Measurements from ENCODE around the gene MLLT1. TPM values are rescaled to one million over a fixed set of nuclear protein-coding genes. Genes with fewer than 3 reads are reported as not detected.

Gene MLLT1, protein sequence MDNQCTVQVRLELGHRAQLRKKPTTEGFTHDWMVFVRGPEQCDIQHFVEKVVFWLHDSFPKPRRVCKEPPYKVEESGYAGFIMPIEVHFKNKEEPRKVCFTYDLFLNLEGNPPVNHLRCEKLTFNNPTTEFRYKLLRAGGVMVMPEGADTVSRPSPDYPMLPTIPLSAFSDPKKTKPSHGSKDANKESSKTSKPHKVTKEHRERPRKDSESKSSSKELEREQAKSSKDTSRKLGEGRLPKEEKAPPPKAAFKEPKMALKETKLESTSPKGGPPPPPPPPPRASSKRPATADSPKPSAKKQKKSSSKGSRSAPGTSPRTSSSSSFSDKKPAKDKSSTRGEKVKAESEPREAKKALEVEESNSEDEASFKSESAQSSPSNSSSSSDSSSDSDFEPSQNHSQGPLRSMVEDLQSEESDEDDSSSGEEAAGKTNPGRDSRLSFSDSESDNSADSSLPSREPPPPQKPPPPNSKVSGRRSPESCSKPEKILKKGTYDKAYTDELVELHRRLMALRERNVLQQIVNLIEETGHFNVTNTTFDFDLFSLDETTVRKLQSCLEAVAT
- 20.4 and 44.3 TPM in 2 replicates for total RNA-seq

DNA sequence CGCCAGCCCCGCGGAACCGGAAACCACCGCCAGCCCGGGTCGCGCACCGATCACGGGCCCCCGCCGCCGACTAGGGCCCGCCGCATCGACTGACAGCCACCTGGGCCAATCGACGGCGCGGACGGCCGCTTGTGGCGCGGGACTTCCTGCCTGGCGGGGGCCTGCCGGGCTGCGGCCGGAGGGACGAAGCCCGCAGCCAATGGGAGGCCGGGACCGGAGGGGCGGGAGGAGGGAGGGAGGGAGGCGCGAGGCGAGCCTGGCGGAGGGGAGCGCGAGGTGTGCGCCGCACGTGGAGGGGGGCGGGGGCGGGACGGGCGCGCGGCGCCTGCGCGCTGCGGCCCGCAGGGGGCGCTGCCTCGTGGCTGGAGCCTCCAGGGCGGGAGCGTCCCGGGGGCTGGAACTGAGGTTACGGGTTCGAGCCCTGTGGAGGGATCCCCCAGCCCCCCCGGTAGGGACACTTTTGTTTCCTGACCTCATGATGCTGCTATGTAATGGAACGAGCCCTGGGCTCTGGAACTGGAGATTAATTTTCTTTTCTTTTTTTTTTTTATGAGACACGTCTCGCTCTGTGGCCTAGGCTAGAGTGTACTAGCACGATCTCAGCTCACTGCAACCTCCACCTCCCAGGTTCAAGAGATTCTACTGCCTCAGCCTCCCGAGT is at the start of gene MLLT1:
Gene MLLT1, minus strand, starts transcription at position 45 of the 661 bp plus-strand sequence. CDS start 191 bp downstream, outside the sequence.

Other genes starting within 250 kb of the MLLT1 start
- 2.5 and 3.5 TPM in 2 replicates for gene RFX2, start 169.5 kb downstream of the MLLT1 start, total RNA-seq
- not detected in 2 replicates for gene ACSBG2, start 144.3 kb downstream of the MLLT1 start, total RNA-seq
- not detected in 2 replicates for gene ACER1, start 53.6 kb upstream of the MLLT1 start, total RNA-seq
- gene CLPP, start 81.6 kb upstream of the MLLT1 start, total RNA-seq: 128 and 177 TPM in 2 replicates
- gene ALKBH7, start 92.8 kb upstream of the MLLT1 start, total RNA-seq: 67.6 and 91.1 TPM in 2 replicates
- gene PSPN, start 96.0 kb upstream of the MLLT1 start, total RNA-seq: 0.26 and 1.4 TPM in 2 replicates
- gene GTF2F1, start 113.2 kb upstream of the MLLT1 start, total RNA-seq: 37.9 and 71.2 TPM in 2 replicates
- 182 and 196 TPM in 2 replicates for gene KHSRP, start 144.8 kb upstream of the MLLT1 start, total RNA-seq
- not detected in 2 replicates for gene SLC25A41, start 153.8 kb upstream of the MLLT1 start, total RNA-seq
- 34.1 and 79.8 TPM in 2 replicates for gene SLC25A23, start 179.8 kb upstream of the MLLT1 start, total RNA-seq
- 1.7 TPM in 1 of 2 replicates, not detected in the other for gene CRB3, start 184.3 kb upstream of the MLLT1 start, total RNA-seq
- not detected in 2 replicates for gene DENND1C, start 201.8 kb upstream of the MLLT1 start, total RNA-seq
- not detected in 2 replicates for gene TUBB4A, start 222.3 kb upstream of the MLLT1 start, total RNA-seq

Measured in epithelial cell of alveolus of lung (primary cell).